ENCODE data around the gene ELAVL2. TPM values are rescaled to one million over a fixed set of nuclear protein-coding genes. Genes with fewer than 3 reads are reported as not detected.

The ELAVL2 gene
- 311 TPM for total RNA-seq

DNA sequence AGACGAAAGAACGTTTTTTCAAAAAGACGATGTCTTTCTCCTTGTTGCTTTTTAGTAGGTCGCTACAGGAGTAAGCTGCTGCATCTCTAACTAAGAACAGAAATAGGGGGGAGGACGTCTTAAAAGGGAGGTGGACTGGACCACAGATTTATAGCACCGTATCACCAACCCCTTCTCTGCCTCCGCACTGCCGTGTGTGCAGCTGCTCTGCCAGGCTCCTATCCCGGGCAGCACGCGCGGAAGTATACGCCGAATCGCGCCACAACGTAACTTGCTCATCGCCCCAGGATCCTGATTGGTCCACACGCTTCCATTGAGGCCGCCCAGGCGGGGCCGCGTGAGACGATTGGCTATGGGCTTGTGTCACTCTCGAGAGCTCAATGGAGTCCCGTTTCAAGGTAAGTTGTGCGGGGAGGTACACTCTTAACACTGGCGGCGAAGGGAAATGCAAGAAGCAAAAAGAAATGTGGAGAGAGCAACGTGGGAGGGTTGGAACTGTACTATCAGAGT lies at the start of gene ELAVL2:
TSS of gene ELAVL2 (minus strand) at position 121 of the 510 bp plus-strand sequence. CDS start 64,006 bp downstream, outside the sequence.
- FAIRE-seq (no peak), DNase-seq (ENCODE audit: low spot score in 2 of 2) (peak; percentile 53 to 59)

DNA sequence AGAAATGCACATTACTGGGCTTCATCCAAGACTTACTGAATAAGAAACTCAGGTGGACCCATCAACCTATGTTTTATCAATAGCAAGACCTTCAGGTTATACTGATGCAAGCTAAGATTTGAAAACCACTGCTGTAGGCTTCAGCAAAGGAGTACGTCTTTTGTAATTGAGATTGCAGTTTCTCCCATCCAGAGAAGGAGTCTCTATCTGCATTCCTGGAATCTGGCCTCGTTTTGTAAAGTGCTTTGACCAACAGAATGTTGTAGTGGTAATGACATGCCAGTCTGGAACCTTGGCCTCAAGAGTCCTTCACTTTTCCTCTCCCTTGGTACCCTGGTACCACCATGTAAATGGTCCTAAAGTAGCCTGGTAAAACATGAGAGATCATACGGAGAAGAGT lies 32.2 kb upstream of the ELAVL2 start:
- no peak for DNase-seq (ENCODE audit: low spot score in 2 of 2)
- FAIRE-seq: no peak

GRCh38 chr9:23855873-23856604 lies 30.0 kb upstream of the ELAVL2 start:
- FAIRE-seq (no peak), DNase-seq (ENCODE audit: low spot score in 2 of 2) (no peak)

- DNase-seq (ENCODE audit: low spot score in 2 of 2): peak in 1 of 2 donors; percentile 43
- FAIRE-seq: no peak
These were observed 24.9 kb upstream of the ELAVL2 start for GRCh38 chr9:23850690-23851629.

DNA sequence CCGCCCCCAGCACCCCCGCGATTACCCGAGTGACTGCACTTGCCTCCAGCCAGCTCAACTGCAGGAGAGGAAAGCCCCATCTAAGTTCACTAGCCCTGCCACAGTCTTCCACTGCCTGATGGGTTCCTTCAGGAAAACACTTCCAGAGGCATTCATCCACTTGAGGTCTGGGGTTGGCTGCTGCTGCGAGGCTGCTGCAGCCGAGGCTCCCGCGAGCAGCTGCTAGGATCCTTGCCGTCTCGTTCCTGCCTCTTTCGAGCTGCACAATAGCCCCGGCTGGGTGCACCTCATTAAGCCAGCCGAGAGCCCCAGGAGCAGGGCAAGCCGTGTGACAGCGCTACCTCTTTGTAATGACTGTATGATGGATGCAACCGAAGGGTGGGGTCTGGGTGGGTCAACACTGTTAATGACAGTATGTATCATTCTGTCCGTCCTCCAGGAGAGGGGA lies 24.2 kb upstream of the ELAVL2 start:
- no peak for DNase-seq (ENCODE audit: low spot score in 2 of 2)
- no peak for FAIRE-seq

DNA sequence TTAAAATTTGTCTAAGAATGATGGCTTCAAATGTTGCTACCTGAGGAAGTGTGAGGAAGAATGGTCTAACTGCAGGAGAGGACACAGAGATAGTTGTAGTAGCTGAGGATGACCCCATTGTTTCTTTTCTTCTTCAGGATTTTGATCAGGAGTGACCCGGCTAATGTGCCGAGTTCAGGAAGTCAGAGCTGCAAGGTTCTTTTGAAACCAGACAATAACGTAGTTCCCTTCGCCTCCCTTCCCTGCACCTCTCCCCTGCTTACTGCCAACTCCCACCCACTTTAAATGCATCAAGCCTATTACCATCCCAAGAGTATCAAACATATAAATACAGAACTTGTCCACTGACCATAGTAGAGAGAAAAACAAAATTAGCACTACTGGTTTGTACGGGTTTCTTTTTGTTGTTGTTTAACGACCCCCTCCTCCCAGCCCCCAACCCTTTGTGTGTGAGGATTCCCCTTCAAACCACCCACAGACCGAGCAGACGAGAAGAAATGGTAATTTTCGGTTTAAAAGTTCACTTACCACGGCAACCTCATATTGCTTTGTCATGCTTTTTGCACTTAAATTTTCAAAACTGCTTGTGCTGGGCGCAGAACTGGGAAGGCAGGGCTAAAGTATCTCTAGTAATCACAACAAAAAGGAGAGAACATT lies 23.5 kb upstream of the ELAVL2 start:
- FAIRE-seq: no peak
- no peak for DNase-seq (ENCODE audit: low spot score in 2 of 2)

DNA sequence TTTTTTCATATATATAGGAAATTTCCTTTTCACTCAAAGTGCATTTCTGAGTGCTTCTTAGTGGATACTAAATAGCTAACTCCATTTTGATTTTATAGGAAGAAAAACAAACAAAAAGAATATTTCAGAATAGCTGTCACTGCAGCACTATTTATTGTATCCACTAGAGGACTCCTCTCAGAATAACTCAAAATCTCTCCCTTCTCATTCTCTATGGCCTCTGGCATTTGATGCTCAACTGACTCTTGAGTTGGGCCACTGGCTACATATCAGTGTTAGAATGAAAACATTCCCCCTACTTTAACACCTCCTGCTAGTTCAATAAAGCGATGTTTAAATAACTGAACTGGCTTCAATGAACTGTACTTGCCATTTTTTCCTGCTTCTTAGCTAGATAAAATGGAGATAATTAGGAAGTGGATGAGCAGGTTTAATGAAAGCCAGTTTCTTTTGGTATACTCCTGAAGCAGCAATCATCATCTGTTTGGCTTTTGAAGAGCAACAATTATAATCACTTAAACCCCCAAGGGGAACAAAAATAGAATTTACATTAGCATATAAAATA lies 16.6 kb upstream of the ELAVL2 start:
- no peak for FAIRE-seq
- DNase-seq (ENCODE audit: low spot score in 2 of 2): no peak

DNA sequence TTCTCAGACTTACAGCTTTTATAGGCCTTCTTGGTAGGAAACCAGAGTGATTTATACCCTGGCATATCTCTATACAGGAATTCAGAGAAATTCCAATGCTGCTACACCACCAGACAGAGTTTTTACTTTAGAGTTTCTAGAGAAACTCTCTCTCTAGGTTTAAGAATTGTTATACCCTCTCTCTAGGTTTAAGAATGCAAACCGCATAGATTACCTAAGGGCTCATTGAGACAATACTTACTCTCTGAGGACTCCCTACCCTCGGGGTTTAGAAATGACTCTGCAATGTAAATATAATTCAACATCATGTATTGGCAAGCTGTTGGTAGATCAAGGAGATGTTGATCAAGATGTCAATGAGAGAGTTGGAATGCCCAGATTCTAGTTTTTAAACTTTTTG lies 15.3 kb upstream of the ELAVL2 start:
- FAIRE-seq (no peak), DNase-seq (ENCODE audit: low spot score in 2 of 2) (no peak)

DNA sequence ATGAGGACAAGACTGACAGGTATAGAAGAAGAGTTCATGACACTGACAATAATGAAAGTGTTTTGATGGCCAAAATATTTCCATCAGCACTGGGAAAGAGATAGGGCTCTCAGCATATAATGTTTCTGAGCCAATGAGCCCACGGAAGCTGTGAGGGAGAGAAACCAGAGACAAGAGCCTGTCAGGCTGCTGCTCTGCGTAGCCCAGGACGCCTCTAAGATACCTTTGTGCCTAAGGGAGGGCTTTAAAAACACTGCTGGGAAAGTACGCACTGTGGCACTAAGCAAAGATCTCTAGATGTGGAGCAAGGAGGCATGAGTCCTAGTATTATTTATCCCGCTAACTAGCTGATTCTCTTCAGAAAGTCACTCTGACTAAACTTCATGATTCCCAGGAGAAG lies 11.0 kb upstream of the ELAVL2 start:
- DNase-seq (ENCODE audit: low spot score in 2 of 2) (no peak), FAIRE-seq (no peak)

- FAIRE-seq (no peak), DNase-seq (ENCODE audit: low spot score in 2 of 2) (no peak)
These were observed 5.1 kb upstream of the ELAVL2 start for GRCh38 chr9:23830929-23831730.

DNA sequence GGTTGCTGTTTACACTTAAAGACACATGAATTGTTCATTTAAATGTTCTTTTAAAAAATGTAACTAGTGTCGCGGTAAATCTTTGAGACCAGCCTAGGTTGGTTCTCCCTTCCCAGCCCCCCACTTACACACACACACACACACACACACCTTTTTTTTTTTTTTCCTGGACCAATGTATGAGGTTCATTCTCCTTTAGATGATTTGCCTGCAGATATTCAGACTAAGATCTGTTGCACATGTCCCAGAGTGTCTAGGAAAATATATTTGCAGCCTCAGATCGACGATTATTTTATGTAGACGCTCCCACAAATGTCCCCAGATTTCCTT lies 4.4 kb upstream of the ELAVL2 start:
- DNase-seq (ENCODE audit: low spot score in 2 of 2) (no peak), FAIRE-seq (no peak)

GRCh38 chr9:23829580-23830475 lies 3.8 kb upstream of the ELAVL2 start:
- no peak for FAIRE-seq
- no peak for DNase-seq (ENCODE audit: low spot score in 2 of 2)

GRCh38 chr9:23825700-23826099 lies 340 bp downstream of the ELAVL2 start:
- no peak for DNase-seq (ENCODE audit: low spot score in 2 of 2)
- FAIRE-seq: no peak

GRCh38 chr9:23824830-23825591 lies 1.0 kb downstream of the ELAVL2 start:
- DNase-seq (ENCODE audit: low spot score in 2 of 2): no peak
- no peak for FAIRE-seq

DNA sequence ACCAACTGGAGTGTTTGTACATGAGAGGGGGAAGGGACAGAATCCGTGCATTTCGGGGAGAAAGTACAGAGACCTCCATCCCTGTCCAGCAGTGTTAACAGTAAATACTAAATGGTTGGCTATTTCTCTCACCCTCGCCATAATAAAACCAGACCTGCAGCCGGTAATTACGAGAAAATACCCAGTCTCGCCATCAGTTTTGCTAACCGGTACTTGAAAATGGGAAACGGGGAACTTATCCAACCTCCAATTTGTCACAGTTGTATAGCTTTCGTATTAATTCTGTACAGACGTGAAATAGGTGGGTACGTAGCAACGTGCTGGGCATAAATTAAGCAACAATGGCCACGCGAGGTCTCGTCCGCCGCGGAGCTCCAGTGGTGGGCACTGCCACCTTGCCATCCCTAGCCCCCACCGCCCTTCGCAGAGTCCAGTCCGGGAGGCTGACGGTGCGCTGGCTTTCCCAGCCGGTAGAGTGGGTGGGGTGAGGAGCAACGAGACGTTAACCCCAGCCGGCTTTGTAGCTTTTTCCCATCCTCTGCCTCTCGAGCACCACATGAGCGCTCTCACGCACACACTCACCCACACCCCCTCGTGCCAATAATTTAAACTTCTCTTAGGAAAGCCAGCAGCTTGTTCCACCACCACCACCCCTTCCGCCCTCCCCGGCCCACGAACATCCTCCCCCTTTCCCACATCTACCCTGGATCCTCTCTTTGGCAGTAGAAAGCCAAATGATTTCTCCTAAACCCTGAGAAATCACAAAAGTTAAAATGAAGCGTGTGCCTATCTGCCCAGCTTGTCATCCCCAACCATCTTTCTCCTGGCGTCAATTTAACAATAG lies 1.8 kb downstream of the ELAVL2 start:
- FAIRE-seq (no peak), DNase-seq (ENCODE audit: low spot score in 2 of 2) (no peak)

GRCh38 chr9:23823269-23823668 lies 2.8 kb downstream of the ELAVL2 start:
- FAIRE-seq: no peak
- DNase-seq (ENCODE audit: low spot score in 2 of 2): no peak
